ENCODE measurements around the gene RPTOR. TPM values are rescaled to one million over a fixed set of nuclear protein-coding genes. Genes with fewer than 3 reads are reported as not detected.

The RPTOR gene
- total RNA-seq, 3 donors from 2014 or later, result 21.4 to 27.5 (median 23.6) TPM

- Histone ChIP-seq H3K27me3 (peaks cover 0 to 4% of the 10 kb centered on the region in 2 donors), H3K27ac (no peak overlapping the region), H3K9me3 (no peaks in the 10 kb centered on the region), H3K36me3 (peaks cover 12% of the 10 kb centered on the region), H3K4me3 (no peak overlapping the region), H3K4me1 (peaks cover 0 to 3% of the 10 kb centered on the region in 2 donors)
- intact Hi-C loops (cut with DNase I; ENCODE audit: low total_unique reads), result no loop called here
- no peak for DNase-seq (ENCODE audit: low spot score in 2 of 2)
- no peak for TF ChIP-seq POLR2AphosphoS5 (IDR thresholded peaks at IDR 0.05)
- no peak for TF ChIP-seq POLR2A (IDR thresholded peaks at IDR 0.05)
- TF ChIP-seq CTCF (IDR thresholded peaks at IDR 0.05), result no peak
These were observed 453.6 kb downstream of the RPTOR start for GRCh38 chr17:80998118-80998747.

DNA sequence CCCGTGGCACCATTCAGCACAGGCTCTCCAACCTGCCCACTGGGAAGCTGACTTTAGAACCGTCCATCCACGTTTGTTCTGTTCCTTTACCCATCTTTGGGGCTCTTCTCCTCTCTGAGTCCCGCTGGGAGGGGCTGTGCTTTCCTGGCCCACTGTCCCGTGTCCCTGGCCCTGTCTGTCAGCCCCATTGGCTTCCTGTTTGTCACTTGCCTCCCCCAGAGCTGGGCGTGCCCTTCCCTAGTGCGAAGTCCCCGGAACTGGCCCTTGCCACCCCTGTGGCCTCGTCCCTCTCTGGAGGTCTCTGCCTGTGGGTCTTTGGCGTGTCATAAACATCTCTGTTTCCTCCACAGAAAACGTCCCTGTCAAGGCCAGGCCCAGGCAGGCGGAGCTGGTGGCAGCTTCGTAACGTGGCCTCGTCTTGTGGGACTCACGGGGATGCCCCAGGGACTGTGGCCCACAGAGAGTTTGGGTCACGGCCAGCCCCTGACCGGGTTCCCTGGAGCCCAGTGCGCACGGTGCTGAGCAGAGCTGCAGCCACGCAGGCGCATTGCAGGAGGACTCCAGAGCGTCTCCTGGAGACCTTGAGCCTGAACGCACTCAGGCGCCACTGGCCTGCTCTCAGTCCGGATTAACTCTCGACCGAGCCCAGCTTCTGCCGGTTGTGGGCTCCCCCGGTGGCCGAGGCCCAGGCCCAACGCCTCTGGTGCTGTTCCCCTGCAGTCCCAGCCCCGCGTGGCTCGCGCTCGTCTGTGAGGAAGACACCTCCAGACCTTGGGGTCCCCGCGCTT is 454.3 kb downstream of the RPTOR start:
- Histone ChIP-seq H3K4me1 (peaks cover under 1 to 6% of the 10 kb centered on the region in 2 donors), H3K4me3 (no peak overlapping the region), H3K36me3 (peaks cover 12% of the 10 kb centered on the region), H3K9me3 (no peaks in the 10 kb centered on the region), H3K27ac (no peak overlapping the region), H3K27me3 (peaks cover 0 to 12% of the 10 kb centered on the region in 2 donors)
- intact Hi-C loops (cut with DNase I; ENCODE audit: low total_unique reads), result no loop called here
- DNase-seq (ENCODE audit: low spot score in 2 of 2), result no peak
- TF ChIP-seq CTCF (IDR thresholded peaks at IDR 0.05) (no peak), POLR2AphosphoS5 (IDR thresholded peaks at IDR 0.05) (no peak), POLR2A (IDR thresholded peaks at IDR 0.05) (no peak)

GRCh38 chr17:80999536-81000333 is 455.1 kb downstream of the RPTOR start:
- Histone ChIP-seq H3K9me3 (no peaks in the 10 kb centered on the region), H3K27me3 (peaks cover 6 to 20% of the 10 kb centered on the region in 2 donors), H3K36me3 (peaks cover 12% of the 10 kb centered on the region), H3K27ac (no peak overlapping the region), H3K4me3 (no peak overlapping the region), H3K4me1 (peaks cover 6 to 11% of the 10 kb centered on the region in 2 donors)
- no peak for DNase-seq (ENCODE audit: low spot score in 2 of 2)
- TF ChIP-seq CTCF (IDR thresholded peaks at IDR 0.05) (no peak), POLR2A (IDR thresholded peaks at IDR 0.05) (no peak), POLR2AphosphoS5 (IDR thresholded peaks at IDR 0.05) (no peak)
- intact Hi-C loops (cut with DNase I; ENCODE audit: low total_unique reads), result no loop called here

GRCh38 chr17:81000334-81000630 is 455.6 kb downstream of the RPTOR start:
- intact Hi-C loops (cut with DNase I; ENCODE audit: low total_unique reads), result no loop called here
- DNase-seq (ENCODE audit: low spot score in 2 of 2), result no peak
- H3K27ac ChIP-seq, result no peak overlapping the region
- H3K4me1 ChIP-seq, result peaks cover 6 to 11% of the 10 kb centered on the region in 2 donors
- H3K36me3 ChIP-seq, result peaks cover 12% of the 10 kb centered on the region
- TF ChIP-seq CTCF (IDR thresholded peaks at IDR 0.05) (no peak), POLR2A (IDR thresholded peaks at IDR 0.05) (no peak), POLR2AphosphoS5 (IDR thresholded peaks at IDR 0.05) (no peak)
- no peaks in the 10 kb centered on the region for H3K9me3 ChIP-seq
- H3K4me3 ChIP-seq, result no peak overlapping the region
- peaks cover 6 to 20% of the 10 kb centered on the region in 2 donors for H3K27me3 ChIP-seq
